ENCODE data around the gene NBPF20. TPM values are rescaled to one million over a fixed set of nuclear protein-coding genes. Genes with fewer than 3 reads are reported as not detected.
"Not testable (repeated sequence)": the region's sequence is repeated elsewhere in the genome, so short reads cannot be mapped to it uniquely, and the experiment has no call there.

Gene NBPF20
- 0.88 TPM for total RNA-seq
- long read RNA-seq, partial matches to known transcripts = 3 of 4 reads
- long read RNA-seq, other reads (novel, unspliced or antisense) = 1 of 4 reads

DNA sequence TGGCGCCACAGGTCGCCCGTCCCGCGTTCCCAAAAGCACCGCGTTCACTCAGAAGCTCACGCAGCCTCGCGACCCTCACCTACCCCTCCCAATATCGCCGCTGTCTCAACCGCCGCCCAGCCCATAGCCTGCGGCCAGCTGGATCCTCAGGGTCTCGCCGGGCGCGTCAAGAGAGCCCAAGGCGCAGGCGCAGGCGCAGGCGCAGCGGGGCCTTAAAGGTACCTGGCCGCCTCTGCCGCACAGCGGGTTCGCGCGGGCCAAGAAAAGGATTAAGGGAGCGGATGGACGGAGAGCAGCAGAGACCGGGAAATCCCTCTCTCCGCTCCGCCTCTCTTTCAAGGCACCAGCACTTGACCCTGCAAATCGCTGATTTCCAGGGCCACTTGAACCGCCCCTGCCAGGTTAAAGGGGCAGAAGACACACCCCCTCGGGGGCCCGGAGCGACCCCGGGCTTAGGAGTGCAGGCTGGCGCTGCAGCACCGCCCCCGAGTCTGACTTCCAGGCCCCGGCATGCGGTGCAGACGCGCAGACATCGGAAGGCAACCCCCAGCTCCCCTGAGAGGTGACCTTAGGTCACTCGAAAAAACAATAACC, at the start of gene NBPF20:
Gene NBPF20 (minus strand): TSS at position 168 of the 594 bp plus-strand sequence. CDS start 20,331 bp downstream, outside the sequence.
- H3K4me3 ChIP-seq = peak within 1 kb of the TSS; percentile 82
- peaks cover 10% of the 10 kb centered on the region for H3K4me1 ChIP-seq
- peak; percentile 80 for DNase-seq
- no peaks in the 10 kb centered on the region for H3K36me3 ChIP-seq
- peaks cover 40% of the 10 kb centered on the region for H3K27me3 ChIP-seq (ENCODE audit: low read depth)
- H3K27ac ChIP-seq (replicated peaks) = peak within 1 kb of the TSS; percentile 60
- peaks cover 11% of the 10 kb centered on the region for H3K9me3 ChIP-seq (replicated peaks)
- intact Hi-C loops (cut with micrococcal nuclease) = no loop called here
- TF ChIP-seq, protein P1, sequence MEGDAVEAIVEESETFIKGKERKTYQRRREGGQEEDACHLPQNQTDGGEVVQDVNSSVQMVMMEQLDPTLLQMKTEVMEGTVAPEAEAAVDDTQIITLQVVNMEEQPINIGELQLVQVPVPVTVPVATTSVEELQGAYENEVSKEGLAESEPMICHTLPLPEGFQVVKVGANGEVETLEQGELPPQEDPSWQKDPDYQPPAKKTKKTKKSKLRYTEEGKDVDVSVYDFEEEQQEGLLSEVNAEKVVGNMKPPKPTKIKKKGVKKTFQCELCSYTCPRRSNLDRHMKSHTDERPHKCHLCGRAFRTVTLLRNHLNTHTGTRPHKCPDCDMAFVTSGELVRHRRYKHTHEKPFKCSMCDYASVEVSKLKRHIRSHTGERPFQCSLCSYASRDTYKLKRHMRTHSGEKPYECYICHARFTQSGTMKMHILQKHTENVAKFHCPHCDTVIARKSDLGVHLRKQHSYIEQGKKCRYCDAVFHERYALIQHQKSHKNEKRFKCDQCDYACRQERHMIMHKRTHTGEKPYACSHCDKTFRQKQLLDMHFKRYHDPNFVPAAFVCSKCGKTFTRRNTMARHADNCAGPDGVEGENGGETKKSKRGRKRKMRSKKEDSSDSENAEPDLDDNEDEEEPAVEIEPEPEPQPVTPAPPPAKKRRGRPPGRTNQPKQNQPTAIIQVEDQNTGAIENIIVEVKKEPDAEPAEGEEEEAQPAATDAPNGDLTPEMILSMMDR (IDR thresholded peaks at IDR 0.05; ENCODE audit: borderline replicate concordance) = no peak

DNA sequence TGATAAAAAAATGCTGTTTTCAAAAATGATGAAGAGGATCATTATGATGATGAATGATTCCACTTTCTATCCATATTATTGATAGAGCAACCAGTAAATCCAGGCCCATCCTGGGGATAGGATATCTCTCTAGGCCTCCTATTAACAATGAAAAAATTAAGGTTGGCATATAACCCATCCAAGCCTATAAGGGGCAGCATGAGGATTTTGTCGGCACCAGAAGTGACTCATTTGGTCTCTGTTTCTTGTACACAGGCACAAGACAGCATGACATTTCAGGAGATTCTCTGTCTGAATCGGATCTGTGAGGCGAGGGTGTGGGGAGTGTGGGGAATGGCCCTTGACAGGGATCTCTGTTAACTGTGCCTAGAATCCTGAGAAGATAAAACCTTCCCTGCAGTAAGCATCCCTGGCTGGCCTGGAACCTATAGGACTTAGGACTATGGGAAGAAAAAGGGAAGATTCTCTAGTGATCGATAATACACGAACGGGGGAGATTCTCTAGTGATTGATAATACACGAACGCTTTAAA, 49.5 kb upstream of the NBPF20 start:
- DNase-seq; H3K4me3 ChIP-seq; H3K27ac ChIP-seq (replicated peaks); H3K4me1 ChIP-seq; H3K9me3 ChIP-seq (replicated peaks); H3K36me3 ChIP-seq; intact Hi-C loops (cut with micrococcal nuclease): not testable (repeated sequence)
- peaks cover 30% of the 10 kb centered on the region for H3K27me3 ChIP-seq (ENCODE audit: low read depth)

GRCh38 chr1:145472731-145473130, 47.3 kb upstream of the NBPF20 start:
- H3K9me3 ChIP-seq (replicated peaks); H3K36me3 ChIP-seq; H3K4me1 ChIP-seq; intact Hi-C loops (cut with micrococcal nuclease); H3K4me3 ChIP-seq; H3K27ac ChIP-seq (replicated peaks); DNase-seq: not testable (repeated sequence)
- H3K27me3 ChIP-seq (ENCODE audit: low read depth) = peaks cover 30% of the 10 kb centered on the region

GRCh38 chr1:145471365-145471764, 46.0 kb upstream of the NBPF20 start:
- intact Hi-C loops (cut with micrococcal nuclease); H3K27ac ChIP-seq (replicated peaks); H3K36me3 ChIP-seq; H3K4me3 ChIP-seq; H3K9me3 ChIP-seq (replicated peaks); DNase-seq; H3K4me1 ChIP-seq: not testable (repeated sequence)
- peaks cover 27% of the 10 kb centered on the region for H3K27me3 ChIP-seq (ENCODE audit: low read depth)

- H3K27ac ChIP-seq (replicated peaks) = peak overlapping the region; percentile 16
- H3K9me3 ChIP-seq (replicated peaks); intact Hi-C loops (cut with micrococcal nuclease); DNase-seq; H3K36me3 ChIP-seq; H3K4me1 ChIP-seq: not testable (repeated sequence)
- peaks cover 34% of the 10 kb centered on the region for H3K27me3 ChIP-seq (ENCODE audit: low read depth)
- H3K4me3 ChIP-seq = peak overlapping the region; percentile 66
These were observed 40.2 kb upstream of the NBPF20 start for GRCh38 chr1:145465405-145466144.

- H3K27ac ChIP-seq (replicated peaks); intact Hi-C loops (cut with micrococcal nuclease); DNase-seq; H3K36me3 ChIP-seq; H3K4me1 ChIP-seq; H3K9me3 ChIP-seq (replicated peaks): not testable (repeated sequence)
- H3K4me3 ChIP-seq = peak overlapping the region; percentile 66
- H3K27me3 ChIP-seq (ENCODE audit: low read depth) = peaks cover 41% of the 10 kb centered on the region
These were observed 39.4 kb upstream of the NBPF20 start for GRCh38 chr1:145464708-145465336.

DNA sequence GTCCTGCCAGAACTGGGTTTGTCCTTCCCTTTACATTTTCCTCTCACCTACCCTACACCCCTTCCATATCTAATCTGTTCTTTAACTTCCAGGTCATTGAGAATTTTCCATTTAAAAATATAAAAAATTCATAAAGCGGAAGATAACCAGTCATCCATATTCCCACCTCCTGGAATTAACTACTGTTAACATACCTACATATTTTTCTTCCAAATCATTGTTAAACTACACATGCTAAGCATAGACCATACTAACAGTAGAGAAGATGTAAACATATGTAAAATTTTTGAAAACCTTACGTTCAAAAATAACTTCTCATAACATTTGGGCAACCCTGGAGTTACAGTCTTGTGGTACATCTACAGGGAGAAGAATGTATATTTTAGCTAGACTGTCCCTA, 38.6 kb upstream of the NBPF20 start:
- H3K27me3 ChIP-seq (ENCODE audit: low read depth) = peaks cover 42% of the 10 kb centered on the region
- DNase-seq; H3K4me1 ChIP-seq; H3K27ac ChIP-seq (replicated peaks); H3K4me3 ChIP-seq; intact Hi-C loops (cut with micrococcal nuclease); H3K9me3 ChIP-seq (replicated peaks); H3K36me3 ChIP-seq: not testable (repeated sequence)

GRCh38 chr1:145460684-145461083, 35.3 kb upstream of the NBPF20 start:
- H3K9me3 ChIP-seq (replicated peaks); DNase-seq: not testable (repeated sequence)

GRCh38 chr1:145460048-145460447, 34.6 kb upstream of the NBPF20 start:
- DNase-seq; H3K36me3 ChIP-seq; H3K4me1 ChIP-seq; H3K9me3 ChIP-seq (replicated peaks); H3K27ac ChIP-seq (replicated peaks); intact Hi-C loops (cut with micrococcal nuclease): not testable (repeated sequence)
- peak overlapping the region; percentile 46 for H3K4me3 ChIP-seq
- peaks cover 42% of the 10 kb centered on the region for H3K27me3 ChIP-seq (ENCODE audit: low read depth)

More at GRCh38 chr1:145460684-145461083, 35.3 kb upstream of the NBPF20 start:
- H3K36me3 ChIP-seq; H3K27ac ChIP-seq (replicated peaks); H3K4me1 ChIP-seq; H3K4me3 ChIP-seq; intact Hi-C loops (cut with micrococcal nuclease): not testable (repeated sequence)
- H3K27me3 ChIP-seq (ENCODE audit: low read depth) = peaks cover 43% of the 10 kb centered on the region

- DNase-seq; H3K27ac ChIP-seq (replicated peaks); H3K9me3 ChIP-seq (replicated peaks); H3K36me3 ChIP-seq; H3K4me1 ChIP-seq; intact Hi-C loops (cut with micrococcal nuclease): not testable (repeated sequence)
- Histone ChIP-seq H3K27me3 (ENCODE audit: low read depth) (peaks cover 43% of the 10 kb centered on the region), H3K4me3 (peak overlapping the region; percentile 46)
These were observed 34.2 kb upstream of the NBPF20 start for GRCh38 chr1:145459591-145459990.

- H3K4me3 ChIP-seq; intact Hi-C loops (cut with micrococcal nuclease); H3K36me3 ChIP-seq; H3K4me1 ChIP-seq; DNase-seq; H3K27ac ChIP-seq (replicated peaks); H3K9me3 ChIP-seq (replicated peaks): not testable (repeated sequence)
- H3K27me3 ChIP-seq (ENCODE audit: low read depth) = peaks cover 40% of the 10 kb centered on the region
These were observed 33.7 kb upstream of the NBPF20 start for GRCh38 chr1:145459063-145459462.

- H3K36me3 ChIP-seq; H3K4me3 ChIP-seq; DNase-seq; H3K4me1 ChIP-seq; H3K9me3 ChIP-seq (replicated peaks); intact Hi-C loops (cut with micrococcal nuclease); H3K27ac ChIP-seq (replicated peaks): not testable (repeated sequence)
- H3K27me3 ChIP-seq (ENCODE audit: low read depth) = peaks cover 24% of the 10 kb centered on the region
These were observed 29.4 kb upstream of the NBPF20 start for GRCh38 chr1:145454824-145455177.

All from left ventricle myocardium inferior (tissue), 1 donor.